GM18909 (cell line): ENCODE data around the gene PLRG1.
A peak's percentile ranks its signal among the peaks of the same experiment; 100 is the strongest.

ENCODE experiments used
- ATAC-seq: cut with Tn5 transposase; IDR thresholded peaks from one replicate; pipeline ENCODE4 v1.9.1; 2021; ENCODE audit warnings: mild to moderate bottlenecking; ENCODE audit not compliant: unreplicated experiment, poor library complexity

Gene PLRG1

DNA sequence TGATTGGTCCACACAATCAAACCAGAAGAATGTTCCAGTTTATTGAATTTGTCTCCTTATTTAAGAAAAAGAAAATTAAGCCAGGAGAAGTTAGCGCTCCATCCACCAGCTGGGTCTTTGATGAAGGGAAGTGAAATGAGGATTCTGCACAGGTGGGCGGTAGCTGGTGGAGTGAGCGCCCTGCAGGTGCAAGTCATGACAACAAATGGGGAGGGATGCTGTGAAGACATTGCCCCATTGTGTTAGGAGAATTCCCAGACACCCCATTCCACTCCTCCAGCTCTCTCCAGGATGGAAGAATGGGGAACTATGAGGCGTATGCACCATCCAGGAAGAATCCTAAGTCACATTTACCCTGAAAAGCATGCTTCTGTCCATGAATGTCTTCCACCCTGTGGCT lies 22.9 kb downstream of the PLRG1 start:
- no peak for ATAC-seq

DNA sequence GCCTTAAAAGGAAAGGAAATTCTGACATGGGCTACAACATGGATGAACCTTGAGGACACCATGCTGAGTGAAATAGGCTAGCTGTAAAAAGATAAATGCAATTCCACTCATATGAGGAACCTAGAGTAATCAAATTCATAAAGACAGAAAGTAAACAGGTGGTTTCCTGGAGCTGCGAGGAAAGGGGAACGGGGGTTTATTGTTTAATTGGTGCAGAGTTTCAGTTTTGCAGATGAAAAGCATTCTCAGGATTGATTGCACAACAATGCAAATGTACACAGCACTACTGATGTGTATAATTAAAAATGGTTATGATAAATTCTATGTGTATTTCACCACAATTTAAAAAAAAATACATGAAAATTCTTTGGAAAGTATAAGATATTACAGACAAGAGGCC lies 24.0 kb downstream of the PLRG1 start:
- ATAC-seq: no peak

DNA sequence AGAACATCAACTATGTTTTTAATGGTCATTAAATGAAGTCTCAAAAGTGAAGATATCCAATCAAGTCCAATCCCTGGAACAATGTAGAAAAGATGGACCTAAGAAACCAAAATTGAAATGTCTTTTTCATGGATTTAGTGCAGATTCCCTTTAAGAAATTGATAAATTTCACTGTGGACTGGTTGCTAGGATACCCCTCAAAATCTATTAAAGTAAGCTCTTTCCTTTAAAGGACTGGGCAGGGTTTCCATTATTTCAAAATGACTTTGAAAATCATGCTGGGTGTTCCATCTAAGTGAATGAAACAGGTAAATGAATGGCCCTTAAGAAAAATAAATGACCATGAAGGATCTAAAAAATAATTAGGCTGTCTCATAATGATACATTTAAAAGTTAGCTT lies 28.6 kb downstream of the PLRG1 start:
- ATAC-seq: no peak

DNA sequence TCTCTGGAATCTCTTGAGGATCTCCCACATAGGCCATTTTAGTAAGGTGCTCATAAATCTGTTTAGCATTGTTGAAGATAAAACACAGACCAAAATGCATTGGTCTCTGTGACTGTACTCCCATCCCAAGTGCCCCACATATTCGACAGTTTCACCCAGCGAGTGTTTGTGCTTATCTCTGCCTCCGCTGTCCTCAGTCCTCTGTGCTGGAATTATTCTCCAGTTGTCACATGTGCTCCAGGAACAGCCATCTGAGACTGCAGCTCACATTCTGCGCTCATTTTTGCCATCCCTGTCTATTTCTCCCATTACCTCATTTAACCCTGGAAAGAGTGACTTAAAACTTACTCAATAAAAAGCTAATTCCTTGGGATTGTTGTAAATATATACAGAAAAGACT lies 31.0 kb downstream of the PLRG1 start:
- ATAC-seq: no peak

DNA sequence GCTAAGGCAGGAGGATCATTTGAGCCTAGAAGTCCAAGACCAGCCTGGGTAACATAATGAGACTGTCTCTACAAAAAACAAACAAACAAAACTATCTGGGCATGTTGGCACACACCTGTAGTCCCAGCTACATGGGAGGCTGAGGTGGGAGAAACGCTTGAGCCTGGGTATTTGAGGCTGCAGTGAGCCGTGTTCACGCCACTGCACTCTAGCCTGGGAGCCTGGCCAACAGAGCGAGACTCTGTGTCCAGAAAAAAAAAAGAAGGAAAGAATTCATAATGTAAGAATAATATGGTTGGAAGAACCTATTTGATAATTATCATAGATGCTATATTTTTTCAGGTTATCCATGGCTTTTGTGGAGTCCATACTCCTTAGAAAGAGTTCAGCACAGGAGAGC lies 32.6 kb downstream of the PLRG1 start:
- ATAC-seq: no peak

DNA sequence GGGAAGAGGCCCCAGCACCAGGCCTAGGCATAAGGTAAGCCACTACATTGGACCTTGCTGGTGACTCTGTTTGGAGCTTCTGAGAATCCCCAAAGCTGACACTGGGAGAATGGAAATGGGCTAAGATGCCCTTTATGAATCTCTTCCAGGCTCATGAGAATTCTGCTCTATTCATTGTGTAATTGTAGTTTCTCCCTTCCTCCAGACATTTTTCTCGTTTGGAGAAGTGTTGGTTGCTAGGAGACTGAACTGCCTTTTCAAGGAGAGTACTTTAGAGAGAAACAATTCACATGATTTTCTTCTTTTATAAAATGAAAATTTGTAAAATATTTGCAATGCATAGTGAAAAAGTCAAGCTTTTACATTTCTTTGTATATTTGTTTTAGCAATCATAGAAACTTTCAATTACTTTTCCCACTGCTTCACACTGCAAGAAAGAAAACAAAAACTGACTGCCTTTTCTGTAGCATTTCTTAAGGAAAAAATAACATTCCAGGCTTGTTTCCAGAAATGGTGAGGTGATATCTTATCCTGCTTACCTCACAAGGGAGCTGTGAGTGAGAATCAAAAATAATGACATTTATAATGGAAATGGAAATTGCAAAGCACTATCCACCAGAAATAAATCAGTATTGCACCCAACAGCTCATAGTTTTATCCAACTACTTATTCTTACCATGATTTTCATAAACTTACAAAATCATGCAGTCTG lies 33.7 kb downstream of the PLRG1 start:
- no peak for ATAC-seq

DNA sequence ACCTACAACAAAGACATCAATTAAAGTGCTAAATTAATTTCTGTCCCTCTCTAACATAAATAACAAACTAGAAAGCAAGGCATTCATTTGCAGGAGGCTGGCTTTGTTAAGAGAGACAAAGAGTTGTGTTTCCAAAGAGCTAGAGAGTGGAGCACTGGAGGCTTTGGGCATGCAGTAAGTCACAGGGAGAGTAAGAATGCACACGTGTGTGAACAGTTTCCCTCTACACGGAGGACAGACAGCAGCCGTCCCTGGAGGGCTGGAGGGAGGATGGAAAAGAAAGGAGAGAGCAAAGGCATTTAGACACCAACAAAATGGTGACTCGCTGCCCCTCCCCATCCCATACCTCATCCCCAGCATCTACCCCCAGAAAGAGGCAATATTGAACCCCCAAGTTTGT lies 38.2 kb downstream of the PLRG1 start:
- ATAC-seq: no peak

DNA sequence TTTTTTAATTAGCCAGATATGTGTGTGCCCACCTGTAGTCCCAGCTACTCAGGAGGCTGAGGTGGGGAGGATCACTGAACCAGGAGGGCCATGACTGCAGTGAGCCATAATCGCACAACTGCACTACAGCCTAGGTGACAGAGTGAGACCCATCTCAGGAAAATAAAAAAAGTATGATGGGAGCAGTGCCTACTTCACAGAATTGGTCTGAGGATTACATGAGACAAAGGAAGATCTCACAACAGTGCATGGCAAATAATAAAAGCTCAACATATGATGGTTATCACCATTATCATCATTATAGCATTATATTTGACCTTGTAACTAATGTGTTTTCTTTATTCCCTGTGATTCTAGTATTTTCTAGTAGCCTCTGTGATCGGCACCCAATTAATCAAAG lies 38.7 kb downstream of the PLRG1 start:
- no peak for ATAC-seq

DNA sequence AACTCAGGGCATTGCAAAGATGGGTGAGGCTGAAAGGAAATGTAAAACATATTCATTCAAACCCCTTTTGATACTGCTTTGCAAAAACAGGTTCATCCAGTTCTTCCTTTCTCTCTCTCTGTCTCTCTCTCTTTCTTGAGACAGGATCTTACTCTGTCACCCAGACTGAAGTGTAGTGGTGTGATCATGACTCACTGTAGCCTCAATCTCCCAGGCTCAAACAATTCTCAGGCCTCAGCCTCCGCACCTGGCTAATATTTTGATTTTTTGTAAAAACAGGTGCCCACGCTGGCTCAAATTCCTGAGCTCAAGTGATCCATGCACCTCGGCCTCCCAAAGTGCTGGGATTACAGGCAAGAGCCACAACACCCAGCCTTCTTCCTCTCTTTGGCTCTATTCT lies 43.0 kb downstream of the PLRG1 start:
- no peak for ATAC-seq

DNA sequence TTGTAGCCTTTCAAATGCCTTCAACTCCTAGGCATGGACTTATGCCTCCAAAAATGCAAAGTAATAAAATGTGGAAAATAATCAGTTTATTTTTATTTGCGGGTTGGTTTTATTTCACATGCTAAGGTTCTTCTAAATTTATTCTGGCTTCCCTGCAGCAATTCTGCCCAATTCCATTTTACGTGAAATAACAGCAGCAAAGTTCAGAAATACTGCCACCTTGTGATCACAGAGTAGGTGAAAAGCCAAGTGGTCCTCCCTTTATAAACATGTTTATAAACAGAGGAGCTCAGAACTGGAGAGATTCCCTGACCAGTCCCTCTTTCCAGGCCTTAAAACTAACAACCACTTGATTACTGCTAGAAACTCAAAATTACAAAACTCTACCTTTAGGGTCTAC lies 43.9 kb downstream of the PLRG1 start:
- peak; percentile 59 for ATAC-seq

DNA sequence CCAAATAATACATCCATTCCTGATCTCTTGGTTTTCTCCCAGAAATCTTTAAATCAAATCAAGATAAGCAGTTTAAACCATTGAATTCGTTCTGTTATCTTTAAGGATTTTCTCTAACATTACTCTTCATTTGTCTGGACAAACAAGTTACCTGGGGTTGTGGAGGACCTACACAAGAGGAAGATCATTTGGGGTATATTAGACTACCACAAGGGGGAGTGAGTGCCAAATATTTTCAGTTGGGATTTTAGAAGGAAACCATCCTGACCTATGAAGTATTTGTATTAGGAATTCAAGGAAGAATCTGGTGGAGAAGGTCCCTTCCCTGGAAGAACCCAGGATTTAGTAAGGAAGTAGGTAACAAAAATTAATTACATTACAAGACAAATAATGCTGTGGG lies 46.6 kb downstream of the PLRG1 start:
- ATAC-seq: no peak

DNA sequence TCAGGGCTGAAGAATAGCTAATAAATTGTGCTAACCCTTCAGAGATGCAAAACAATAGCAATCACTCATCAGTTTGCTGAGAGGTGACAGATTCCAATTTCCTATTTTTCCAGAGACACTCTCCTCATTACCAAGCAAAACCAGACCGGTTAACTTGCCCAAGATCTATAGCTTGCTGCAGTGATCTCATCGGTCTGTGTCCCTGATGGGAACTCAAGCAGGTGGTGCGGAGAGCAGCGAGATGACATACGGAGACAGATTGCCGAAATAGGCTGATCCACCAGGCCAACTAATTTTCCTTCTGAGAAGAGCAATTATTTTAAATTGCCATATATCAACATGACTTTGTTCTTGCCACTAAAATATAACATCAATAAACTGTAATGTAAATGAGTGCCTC lies 48.1 kb downstream of the PLRG1 start:
- ATAC-seq: no peak

DNA sequence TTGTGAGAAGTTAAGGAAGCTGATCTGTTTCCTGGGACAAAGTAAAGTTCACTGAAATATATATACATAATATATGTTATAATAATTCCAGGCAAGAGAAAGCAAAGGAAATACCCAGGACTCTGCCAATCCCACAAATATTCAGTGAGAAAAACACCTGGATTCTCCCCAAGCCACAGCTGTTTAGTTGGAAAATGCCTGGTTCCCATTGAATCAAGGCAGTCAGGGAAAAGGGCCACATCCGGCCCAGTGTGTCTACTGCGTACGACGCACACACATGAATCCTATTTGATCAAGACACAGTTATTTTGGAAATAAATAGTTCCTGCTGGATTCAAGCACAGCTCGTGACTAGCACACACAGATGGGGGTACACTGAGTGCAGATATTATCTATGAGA lies 52.3 kb downstream of the PLRG1 start:
- no peak for ATAC-seq

DNA sequence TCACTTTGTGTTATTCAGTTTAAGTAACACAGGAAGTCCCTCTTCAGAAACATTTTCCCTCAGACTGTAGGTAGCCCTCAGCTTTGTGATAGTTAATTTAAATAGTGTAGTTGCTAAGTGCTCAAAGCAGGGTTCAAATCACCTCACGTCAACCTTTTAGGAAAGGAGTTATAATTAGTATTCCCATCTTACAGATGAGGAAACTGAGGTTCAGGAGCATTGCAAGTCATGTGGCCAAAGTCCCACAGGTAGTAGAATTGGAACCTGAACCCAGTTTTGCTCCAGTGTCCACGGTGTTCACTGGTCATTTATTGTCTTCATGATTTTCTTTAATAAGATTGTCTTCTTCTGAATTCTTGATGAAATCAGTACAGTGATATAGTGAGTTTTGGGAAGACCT lies 54.3 kb downstream of the PLRG1 start:
- no peak for ATAC-seq

DNA sequence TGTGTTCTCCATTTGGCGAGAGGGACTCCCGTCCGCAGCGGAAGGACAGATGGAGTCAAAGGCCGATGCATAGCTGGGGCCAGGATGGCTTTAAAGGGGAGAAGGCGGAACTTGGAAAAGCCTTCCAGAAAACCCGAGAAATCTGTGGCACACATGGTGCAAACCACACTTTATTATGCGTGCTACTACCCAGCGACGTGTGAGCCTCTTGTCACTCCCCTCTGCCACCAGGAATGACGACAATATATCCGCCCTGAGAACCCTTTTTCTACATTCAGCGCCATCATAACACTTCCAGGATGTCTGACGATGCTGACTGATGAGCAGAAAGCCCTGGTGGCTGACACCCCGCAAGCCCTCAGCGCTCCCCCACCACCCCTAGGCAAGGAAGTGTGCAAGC lies 57.9 kb downstream of the PLRG1 start:
- ATAC-seq: peak; percentile 3

DNA sequence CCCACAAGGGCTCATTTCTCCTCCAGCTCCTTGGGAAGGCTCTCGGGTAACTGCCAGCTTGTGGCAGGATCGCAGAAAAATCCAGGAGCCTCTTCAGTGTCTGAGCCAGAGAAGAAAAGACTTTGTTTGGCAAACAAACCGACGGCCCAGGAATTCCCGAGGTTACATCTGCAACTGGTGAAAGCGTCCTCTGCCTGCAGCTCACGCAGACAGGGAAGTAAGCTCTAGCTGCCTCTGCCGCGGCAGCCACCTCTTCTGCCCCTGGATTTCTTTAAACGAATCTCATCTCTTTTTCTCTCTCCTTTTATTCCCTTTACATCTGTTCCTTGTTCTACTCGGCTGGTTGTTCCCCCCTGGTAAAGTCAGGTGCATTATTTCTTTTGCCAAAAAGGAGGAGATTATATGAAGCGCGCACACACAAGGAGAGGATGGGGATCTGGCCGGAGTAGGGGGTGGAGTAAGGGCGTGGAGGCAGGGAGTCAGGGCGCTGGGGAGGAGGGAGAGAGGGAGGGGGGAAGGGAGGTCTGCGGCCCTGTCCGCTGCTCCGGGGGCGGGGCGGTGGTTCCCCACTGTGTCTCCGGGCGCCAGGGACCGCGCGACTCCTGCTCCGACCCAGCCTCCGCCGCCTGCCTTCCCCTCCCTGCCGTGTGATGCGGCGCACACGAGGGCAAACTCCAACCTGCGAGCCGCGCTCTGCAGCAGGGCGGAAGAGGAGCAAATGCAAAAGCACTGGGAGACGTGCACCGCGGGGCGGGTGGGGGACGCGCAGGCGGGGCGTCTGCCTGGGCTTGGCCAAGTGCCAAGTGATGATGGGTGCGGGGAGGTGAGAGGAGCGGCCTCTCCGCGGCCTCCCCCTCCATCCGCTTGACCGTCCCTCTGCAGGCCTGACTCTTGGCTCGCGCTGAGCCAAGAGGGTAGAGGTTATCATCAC lies 58.6 kb downstream of the PLRG1 start, which contains the start of gene DCHS2:
Gene DCHS2 (minus strand): TSS at position 459 of the 931 bp plus-strand sequence. CDS start 444 bp downstream, at position 15.
- peak; percentile 64 for ATAC-seq

DNA sequence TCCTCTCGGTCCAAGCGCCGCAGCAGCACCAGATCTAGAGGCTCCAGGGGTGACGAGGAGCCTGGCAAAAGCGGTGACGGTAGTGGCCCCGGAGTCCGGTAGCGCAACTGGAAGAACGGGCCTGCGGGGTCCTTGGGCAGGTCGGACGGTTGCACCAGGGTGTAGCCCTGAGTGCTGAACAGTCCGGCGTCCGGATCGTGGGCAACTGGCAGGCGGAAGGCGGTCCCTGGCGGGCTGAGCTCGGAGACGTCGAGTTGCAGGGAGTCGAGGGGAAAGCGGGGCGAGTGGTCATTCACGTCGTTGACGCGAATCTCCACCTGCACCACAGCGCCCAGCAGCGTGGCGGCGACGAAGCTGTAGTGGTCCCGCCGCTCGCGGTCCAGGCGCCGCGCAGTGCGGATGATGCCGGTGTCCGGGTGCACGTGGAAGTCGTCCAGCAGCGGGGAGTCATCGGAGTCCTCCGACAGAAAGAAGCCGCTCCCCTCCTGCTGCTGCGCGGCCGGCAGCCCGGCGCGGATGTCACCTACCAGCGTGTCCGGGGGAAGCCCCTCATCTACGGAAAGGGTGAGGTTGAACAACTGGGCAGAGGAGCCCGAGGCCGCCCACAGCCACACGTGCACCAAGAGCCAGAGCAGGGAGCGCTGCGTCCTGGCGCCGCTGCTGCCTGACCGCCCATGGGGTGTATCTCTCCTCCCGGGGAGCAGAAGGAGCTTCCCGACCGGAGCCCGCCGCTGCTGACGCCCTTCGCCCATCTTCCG lies 59.4 kb downstream of the PLRG1 start:
- peak; percentile 79 for ATAC-seq

DNA sequence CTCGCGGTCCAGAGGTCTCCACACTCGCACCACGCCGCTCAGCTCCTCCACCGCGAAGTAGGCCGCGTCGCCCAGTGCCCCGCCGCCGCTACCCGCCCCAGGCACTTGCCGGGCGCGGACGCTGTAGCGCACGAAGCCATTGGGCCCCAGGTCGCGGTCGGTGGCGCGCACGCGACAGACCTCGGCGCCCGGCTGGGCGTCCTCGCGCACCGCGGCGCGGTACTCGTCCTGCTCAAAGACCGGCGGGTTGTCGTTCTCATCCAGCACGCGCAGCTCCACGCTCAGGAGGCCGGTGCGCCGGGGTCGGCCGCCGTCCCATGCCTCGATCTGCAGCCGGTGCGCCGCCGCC lies 60.0 kb downstream of the PLRG1 start:
- ATAC-seq: no peak

DNA sequence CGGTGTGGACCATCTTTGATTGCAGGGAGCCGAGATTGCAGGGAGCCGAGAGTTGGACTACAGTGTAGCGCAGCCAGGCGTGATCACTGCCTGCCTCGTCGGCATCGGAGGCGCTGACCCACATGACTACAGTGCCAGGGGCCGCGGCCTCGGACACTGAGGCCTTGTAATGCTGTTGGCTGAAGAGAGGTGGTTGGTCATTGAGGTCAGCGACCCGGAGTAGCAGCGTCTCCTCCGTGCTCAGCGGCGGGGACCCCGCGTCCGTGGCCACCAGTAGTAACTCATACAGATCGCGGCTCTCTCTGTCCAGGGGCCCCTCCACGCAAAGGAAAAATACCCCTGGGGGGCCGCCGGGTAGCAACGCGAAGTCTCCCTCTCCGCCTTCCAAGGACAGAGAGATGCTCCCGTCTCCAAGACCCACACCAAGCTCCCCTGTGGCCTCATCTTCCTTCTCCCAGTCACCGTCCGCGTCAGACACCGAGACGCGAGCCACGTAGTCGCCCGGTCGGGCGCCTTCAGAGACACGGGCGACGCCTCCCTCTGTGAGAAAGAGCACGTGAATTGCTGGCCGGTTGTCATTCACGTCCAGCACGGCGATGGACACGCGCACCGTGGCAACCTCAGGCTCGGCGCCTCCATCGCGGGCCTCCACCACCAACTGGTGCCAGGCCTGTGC lies 60.5 kb downstream of the PLRG1 start:
- no peak for ATAC-seq

DNA sequence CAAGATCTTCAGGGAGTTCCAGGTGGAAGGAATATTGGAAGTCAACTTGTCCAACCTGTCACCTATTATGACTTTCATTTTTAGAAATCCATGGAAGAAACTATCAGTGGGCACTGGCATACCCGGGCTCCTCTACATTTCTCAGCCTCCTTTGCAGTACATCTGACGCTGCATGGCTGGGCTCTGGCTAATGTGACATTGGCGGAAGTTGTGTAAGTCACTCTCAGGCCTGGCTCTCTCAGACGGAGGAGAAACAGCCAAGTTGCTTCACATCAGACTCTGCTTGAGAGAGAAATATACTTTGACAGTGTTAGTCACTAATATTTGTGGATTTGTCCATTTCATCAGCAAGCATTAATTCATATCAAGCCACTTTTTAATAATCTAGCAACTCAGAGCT lies 63.1 kb downstream of the PLRG1 start:
- no peak for ATAC-seq
